GM19035 (cell line): ENCODE results near the gene MYO18B.

Source experiments
- ATAC-seq: cut with Tn5 transposase; IDR thresholded peaks from one replicate; pipeline ENCODE4 v1.9.1; 2021; ENCODE audit not compliant: unreplicated experiment

Gene MYO18B

GRCh38 chr22:26031641-26032040 is 289.7 kb downstream of the MYO18B start:
- ATAC-seq = no peak

DNA sequence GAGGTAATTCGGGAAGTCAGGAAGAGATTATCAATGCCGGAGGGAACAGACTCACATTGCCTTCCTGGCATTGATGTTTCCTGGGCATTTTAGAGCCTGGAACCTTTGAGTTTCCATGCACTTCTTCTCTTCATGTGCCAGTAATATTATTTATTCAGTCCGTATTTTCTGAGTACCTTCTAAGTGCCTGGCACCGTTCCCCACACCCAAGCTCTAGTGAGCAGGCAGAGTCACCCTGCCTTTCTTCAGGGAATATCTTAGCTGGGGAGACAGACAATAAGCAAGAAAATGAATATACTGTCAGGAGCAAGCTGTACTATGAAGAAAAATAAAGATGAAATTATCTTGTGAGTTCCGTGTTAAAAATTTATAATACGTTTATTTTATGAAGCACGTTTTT is 291.1 kb downstream of the MYO18B start:
- no peak for ATAC-seq

GRCh38 chr22:26033586-26033985 is 291.6 kb downstream of the MYO18B start:
- no peak for ATAC-seq

DNA sequence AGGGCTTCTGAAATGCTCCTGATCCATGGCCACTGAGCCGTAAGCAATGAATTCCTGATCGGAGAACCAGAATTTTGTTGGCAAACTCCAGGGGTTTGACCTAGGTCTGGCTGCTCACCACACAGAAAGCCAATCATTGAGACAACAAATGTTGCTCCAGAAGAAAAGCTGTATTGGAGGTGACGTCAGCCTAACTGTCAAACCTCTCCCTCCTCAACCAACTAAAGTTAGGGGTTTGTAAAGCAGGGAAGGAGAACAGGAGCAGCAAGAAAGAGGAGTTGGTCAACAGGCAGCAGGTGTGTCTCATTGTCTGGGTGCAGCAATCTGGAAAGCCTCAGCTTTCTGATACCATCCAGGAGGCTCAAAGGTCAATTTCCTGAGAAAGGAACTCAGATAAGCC is 293.5 kb downstream of the MYO18B start:
- ATAC-seq = no peak

DNA sequence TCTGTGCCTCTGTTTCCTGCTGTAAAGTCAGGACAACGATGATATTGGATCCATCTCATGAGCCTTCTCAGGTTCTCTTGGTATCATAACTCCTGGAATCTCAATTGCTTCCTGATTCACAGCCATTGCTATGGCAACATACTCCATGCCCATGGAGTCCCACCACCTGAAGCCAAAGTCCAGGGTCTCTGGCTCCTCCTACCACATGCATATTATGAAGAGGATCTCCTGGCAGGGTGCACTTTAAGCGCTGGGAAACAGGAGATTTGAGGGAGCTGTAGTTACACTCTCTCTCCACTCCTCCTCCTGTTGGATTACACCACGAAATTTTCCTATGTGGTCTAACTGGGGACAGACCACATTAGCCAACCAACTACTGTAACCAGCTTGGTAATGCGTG is 296.4 kb downstream of the MYO18B start:
- no peak for ATAC-seq

DNA sequence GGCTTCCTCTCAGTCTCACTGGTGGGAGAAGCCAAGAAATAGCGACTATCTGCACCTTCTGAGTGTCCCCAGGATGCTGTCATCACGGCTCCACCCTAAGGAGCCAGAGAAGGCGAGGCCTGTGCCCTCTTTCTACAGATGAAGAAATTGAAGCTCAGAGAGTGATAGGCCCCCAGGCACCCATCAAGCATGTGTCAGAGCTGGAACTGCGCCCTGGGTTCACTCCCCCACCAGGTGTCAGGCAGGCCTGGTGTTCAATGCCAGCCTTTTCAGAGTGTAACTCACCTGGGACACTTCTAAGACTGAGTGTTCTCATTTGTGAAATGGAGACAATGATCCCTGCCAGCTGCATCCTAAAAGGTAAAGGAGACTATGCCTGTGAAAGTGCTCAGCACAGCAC is 299.9 kb downstream of the MYO18B start:
- ATAC-seq = no peak

DNA sequence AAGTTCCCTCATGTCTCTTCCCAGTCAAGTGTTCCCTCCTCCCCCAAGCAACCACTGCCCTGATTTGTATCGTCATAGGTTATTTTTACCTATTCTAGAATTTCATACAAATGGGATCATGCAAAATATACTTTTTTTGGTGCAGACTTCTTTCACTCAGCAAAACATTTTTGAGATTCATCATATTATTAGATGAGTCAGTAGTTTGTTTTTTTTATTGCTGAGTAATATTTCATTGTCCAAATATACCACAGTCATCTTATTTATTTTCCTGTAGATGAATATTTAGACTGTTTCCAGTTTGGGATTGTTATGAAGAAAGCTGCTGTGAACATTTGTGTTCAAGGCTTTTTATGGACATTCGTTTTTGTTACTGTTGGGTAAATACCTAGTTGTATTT is 301.0 kb downstream of the MYO18B start:
- no peak for ATAC-seq

DNA sequence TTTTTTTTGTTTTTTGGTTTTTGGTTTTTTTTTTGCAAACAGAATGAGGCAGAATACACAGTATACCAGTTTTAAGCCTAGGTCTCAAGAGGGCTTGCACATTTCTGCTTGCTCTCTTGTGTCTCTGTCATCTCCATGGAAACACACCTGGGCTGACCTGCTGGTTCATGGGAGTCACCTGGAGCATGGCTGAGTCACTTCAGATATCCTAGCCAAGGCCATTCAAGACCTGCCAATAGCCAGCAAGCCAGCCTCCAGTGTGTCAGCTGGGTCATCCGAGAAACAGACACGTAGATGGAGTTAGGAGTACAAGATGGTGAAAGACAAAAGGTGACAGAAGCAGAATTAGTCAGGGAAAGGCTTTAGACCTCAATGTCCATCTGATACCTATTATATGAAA is 303.1 kb downstream of the MYO18B start:
- no peak for ATAC-seq

DNA sequence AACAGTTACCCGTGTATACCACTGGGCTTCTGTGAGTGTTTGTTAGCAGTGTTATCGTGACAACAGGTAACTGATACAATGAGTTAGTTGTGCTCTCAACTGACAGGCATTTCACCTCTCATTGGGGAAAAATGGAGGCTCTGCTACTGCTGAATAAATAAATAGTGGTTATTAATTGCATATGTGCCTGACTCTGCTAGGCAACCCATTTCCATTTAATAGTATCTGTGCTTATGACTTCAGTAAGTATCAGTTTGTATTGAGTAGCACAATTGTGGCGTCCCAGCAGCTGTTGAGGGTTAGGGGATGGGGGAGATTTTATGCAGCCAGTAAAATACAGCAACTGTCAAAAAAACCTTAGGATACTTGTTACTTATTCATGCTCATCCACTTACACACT is 303.9 kb downstream of the MYO18B start:
- no peak for ATAC-seq

- no peak for ATAC-seq
Measured at GRCh38 chr22:26047516-26047915, 305.5 kb downstream of the MYO18B start.

DNA sequence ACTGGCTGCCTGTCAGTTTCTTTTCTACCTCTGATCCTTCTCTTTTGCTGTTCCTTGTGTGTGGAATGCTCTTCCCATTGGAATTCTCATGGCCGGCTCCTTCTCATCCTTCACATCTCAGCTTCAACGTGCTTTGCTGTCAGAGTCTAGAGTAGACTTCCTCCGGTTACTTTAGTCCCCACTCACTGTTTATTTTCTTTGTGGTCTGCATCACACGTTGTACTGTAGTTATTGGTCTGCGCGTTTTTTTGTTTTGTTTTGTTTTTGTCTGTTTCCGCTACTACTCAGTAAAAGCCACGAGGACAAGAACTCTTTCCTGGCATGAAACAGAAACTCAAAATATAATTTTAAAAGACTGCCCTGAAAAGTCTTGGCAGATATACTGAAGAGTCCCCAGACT is 305.9 kb downstream of the MYO18B start:
- no peak for ATAC-seq

DNA sequence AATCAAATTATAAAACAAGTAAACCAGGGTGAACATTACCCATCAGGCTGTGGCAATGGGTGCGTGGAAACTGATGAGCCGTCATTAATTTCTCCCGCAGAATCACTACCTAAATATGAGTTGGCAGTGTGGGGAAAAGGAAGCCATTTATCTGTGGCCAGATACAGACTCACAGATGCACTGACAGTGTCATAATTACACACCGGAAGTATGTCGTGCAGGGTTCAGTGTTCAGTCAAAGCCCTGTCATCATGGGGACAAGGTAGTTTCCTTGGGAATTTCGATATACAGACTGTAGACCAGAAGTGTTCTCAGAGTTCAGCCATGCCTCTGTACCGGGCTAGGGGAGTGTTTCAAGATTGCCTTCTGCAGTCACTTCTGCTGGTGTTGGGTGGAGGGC is 308.1 kb downstream of the MYO18B start:
- ATAC-seq = no peak

DNA sequence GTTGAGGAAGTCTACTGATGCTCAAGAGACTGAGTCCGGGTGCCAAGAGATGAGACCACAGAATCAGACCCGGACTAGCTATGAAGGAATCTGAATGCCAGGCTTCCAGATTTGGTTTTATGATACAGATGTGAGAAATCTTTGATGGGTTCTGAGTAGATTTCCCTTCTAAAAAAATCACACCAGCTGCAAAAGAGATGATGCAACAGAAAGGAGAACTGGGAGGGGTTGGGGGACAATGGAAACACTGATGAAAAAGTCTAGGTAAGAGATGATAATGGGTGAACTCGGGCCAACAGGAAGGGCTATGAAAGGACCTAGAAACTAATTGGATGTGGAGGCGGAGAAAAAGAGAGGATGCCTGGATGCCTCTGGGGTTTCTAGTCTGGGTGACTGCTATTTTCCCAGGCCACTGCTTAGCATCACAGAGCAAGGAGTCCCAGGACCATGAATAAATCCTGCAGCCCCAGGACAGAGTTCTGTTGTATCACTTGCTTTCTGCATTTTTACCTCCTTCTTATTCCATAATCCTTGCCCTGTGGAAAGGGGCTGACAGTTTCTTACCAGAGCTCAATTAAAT is 311.8 kb downstream of the MYO18B start:
- no peak for ATAC-seq

- no peak for ATAC-seq
Measured at GRCh38 chr22:26054841-26055605, 313.0 kb downstream of the MYO18B start.

- ATAC-seq = no peak
Measured at GRCh38 chr22:26055693-26056092, 313.7 kb downstream of the MYO18B start.

DNA sequence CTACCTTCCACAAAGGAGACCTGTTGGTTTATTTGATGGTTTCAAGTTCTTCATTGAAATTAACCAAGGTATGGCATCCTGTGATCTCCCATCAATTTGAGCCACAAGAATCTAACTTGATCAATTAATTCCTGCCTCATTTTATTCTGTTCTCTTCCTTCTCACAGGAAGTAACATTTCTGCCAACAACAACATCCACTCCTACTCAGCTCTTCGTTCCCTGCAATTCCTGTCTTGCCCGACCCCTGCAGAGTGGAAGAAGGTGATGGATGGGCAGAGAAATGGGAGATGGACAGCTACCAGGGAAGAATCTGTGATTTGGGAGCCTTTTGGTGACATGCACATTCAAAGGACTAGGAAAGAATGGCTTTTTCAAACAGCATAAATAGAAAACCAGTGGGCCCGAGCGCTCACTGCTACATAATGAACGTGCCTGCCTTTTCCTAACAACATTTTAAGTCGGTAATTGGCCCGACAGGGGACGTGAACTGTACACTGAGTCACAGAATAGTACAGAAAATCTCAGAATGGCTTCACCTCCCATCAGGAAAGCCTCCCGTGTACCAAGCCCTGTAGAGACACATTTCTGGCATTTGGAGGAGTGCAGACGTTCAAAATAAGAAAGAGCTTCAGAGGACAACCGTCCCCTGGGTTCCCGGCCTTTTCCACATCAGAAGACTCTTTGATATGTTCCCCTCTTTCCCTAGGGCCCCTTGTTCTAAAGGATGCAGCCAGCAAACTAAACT is 314.6 kb downstream of the MYO18B start:
- no peak for ATAC-seq

- ATAC-seq = no peak
Measured at GRCh38 chr22:26057731-26058130, 315.7 kb downstream of the MYO18B start.

- ATAC-seq = no peak
Measured at GRCh38 chr22:26064048-26064447, 322.1 kb downstream of the MYO18B start.

GRCh38 chr22:26065847-26066246 is 323.9 kb downstream of the MYO18B start:
- no peak for ATAC-seq

DNA sequence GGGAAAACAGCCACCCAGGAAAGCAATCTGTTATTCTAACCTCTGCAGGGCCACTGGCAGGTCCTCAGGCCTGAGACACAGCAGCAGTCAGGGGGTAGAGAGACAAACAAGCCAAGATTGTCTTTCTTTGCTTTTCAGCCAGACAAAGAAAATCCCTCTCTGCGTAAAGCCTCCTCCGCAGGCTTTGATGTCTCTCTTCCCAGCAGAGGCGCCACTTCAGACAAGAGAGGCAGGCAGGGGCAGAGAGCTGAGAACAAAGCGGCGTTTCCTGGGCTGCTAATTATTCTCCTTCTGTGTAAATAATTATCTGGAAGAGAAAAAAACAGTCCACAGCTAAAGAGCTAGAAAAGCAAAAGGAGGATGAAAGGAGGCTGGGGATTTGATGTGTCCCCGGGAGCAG is 324.5 kb downstream of the MYO18B start:
- ATAC-seq = no peak

GRCh38 chr22:26068571-26068970 is 326.6 kb downstream of the MYO18B start:
- no peak for ATAC-seq

DNA sequence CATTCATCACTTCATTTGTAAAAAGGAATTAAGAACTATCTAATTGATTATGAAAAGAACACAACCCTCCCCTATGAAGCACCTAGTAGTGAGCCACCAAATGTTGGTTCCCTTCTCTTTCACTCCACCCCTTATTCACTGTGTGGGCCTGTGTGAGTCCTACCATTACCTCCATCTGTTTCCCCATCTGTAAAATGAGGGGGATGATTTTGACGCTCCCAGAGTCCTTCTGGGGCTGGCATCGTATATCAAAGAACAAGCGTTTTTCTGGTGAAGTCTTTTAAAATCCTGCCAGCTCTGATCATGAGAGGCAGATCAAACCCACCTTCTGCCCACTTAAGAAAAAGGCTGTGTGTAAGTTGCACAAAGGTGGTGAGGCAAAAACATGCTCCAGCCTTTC is 330.6 kb downstream of the MYO18B start:
- no peak for ATAC-seq
